ENCODE data around the gene C2orf76.

The C2orf76 gene

DNA sequence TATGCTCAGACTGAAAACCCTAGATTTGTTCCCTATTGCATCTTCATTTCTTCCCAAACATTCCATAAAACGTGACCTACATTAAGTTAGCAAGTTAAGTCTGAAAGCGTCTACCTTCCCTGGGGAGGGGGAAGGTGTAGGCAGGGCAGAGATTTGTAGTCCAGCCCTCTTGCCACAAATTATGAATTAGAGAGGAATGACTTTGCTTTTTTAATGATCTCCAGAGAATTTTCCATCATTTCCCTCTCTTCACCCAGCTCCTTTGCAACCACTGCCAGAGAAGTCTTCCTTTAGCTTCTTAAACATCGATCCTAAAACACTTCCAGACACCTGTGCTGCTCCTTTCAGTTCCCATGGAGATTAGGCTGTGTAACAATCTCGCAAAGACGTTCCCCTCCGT, 1.2 kb downstream of the C2orf76 start:
- H3K36me3 Mint-ChIP-seq (ENCODE audit: low read depth), result peaks cover 21% of the 10 kb centered on the region
- TF ChIP-seq, protein P1, sequence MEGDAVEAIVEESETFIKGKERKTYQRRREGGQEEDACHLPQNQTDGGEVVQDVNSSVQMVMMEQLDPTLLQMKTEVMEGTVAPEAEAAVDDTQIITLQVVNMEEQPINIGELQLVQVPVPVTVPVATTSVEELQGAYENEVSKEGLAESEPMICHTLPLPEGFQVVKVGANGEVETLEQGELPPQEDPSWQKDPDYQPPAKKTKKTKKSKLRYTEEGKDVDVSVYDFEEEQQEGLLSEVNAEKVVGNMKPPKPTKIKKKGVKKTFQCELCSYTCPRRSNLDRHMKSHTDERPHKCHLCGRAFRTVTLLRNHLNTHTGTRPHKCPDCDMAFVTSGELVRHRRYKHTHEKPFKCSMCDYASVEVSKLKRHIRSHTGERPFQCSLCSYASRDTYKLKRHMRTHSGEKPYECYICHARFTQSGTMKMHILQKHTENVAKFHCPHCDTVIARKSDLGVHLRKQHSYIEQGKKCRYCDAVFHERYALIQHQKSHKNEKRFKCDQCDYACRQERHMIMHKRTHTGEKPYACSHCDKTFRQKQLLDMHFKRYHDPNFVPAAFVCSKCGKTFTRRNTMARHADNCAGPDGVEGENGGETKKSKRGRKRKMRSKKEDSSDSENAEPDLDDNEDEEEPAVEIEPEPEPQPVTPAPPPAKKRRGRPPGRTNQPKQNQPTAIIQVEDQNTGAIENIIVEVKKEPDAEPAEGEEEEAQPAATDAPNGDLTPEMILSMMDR (IDR thresholded peaks at IDR 0.05; ENCODE audit: unreplicated experiment in 3 of 3), result no peak
- H3K9me3 Mint-ChIP-seq, result no peaks in the 10 kb centered on the region
- H3K4me3 Mint-ChIP-seq, result peak overlapping the region; percentile 98 to 99 (median 98)
- H3K27me3 Mint-ChIP-seq (ENCODE audit: low read depth), result no peaks in the 10 kb centered on the region
- peaks cover 24% of the 10 kb centered on the region for H3K4me1 Mint-ChIP-seq
- peak overlapping the region; percentile 74 to 98 (median 88) for H3K27ac Mint-ChIP-seq

DNA sequence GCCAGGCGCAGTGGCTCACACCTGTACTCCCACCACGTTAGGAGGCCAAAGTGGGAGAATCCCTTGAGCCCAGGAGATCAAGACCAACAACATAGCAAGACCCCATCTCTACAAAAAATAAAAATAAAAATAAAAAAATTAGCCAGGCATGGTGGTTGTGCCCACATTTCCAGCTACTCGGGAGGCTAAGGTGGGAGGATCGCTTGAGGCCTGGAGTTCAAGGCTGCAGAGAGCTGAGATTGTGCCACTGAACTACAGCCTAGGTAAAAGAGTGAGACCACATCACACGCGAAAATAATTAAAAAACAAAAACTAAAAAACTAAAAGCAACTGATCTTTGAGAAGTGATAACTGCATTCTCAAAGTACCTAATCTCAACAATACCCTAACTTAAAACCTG, 1.8 kb downstream of the C2orf76 start:
- Mint-ChIP-seq H3K27ac (peak overlapping the region in 2 of 3 experiments; percentile 74 to 88), H3K4me1 (peaks cover 22% of the 10 kb centered on the region), H3K27me3 (ENCODE audit: low read depth) (no peaks in the 10 kb centered on the region), H3K4me3 (peak overlapping the region; percentile 98 to 99 (median 98)), H3K36me3 (ENCODE audit: low read depth) (peaks cover 15% of the 10 kb centered on the region), H3K9me3 (no peaks in the 10 kb centered on the region)
- TF ChIP-seq, protein P1 (IDR thresholded peaks at IDR 0.05; ENCODE audit: unreplicated experiment in 3 of 3), result no peak

DNA sequence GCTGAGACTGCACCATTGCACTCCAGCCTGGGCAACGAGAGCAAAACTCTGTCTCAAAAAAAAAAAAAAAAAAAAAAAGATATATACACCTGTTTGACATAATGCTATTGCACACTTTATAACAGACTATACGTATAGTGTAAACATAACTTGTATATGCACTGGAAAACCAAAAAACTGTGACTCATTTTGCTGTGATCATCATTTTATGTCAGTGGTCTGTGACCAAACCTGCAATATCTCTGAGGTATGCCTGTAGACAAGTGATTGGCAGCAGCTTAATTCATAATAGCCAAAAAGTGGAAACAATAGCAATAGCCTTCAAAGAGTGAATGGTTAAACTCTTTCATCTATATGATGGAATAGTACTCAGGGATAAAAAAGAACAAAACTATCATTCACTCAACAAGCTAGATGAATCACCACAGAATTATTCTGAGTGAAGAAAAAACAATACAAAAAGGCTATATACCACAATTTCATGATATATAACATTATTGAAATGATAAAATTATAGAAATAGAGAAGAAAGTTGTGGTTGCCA, 6.1 kb downstream of the C2orf76 start:
- Mint-ChIP-seq H3K4me1 (peaks cover 7% of the 10 kb centered on the region), H3K27ac (no peak overlapping the region), H3K9me3 (no peaks in the 10 kb centered on the region), H3K36me3 (ENCODE audit: low read depth) (peaks cover 4% of the 10 kb centered on the region), H3K4me3 (no peak overlapping the region), H3K27me3 (ENCODE audit: low read depth) (no peaks in the 10 kb centered on the region)
- TF ChIP-seq, protein P1 (IDR thresholded peaks at IDR 0.05; ENCODE audit: unreplicated experiment in 3 of 3), result no peak

DNA sequence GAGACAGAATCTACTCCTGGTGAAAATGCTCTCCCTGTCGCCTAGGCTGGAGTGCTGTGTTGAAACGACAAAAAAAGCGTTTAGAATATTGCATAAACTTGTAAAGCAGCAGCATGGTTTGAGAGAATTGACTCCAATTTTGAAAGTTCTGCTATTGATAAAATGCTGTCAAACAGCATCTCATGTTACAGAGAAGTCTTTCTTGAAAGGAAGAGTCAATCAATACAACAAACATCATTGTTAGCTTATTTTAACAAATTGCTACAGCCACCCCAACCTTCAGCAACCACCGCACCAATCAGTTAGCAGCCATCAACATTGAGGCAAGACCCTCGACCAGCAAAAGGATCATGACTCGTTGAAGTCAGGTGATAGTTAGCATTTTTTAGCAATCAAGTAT, 6.9 kb downstream of the C2orf76 start:
- Mint-ChIP-seq H3K4me1 (peaks cover 2% of the 10 kb centered on the region), H3K36me3 (ENCODE audit: low read depth) (peaks cover 4% of the 10 kb centered on the region), H3K4me3 (no peak overlapping the region), H3K9me3 (no peaks in the 10 kb centered on the region), H3K27me3 (ENCODE audit: low read depth) (no peaks in the 10 kb centered on the region), H3K27ac (no peak overlapping the region)
- TF ChIP-seq, protein P1 (IDR thresholded peaks at IDR 0.05; ENCODE audit: unreplicated experiment in 3 of 3), result no peak

DNA sequence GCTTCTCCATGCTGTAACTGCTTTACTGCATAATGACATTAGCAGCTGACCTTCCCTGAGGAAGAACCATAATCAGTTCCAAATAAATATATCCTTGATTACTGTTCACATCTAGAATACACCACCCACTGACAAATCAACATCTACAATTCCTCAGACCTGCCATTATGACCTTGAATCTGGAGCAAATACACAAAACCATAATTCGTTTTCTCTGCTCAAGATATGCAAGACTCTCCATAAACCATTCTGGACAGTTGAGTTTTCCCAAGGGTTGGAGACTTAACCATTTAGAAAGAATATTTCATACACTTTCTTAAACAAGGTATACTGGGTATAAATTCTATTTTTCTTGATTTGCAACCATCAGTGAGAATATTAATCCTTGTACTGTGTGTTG, 11.8 kb downstream of the C2orf76 start:
- Mint-ChIP-seq H3K27ac (no peak overlapping the region), H3K4me3 (no peak overlapping the region), H3K27me3 (ENCODE audit: low read depth) (no peaks in the 10 kb centered on the region), H3K9me3 (no peaks in the 10 kb centered on the region), H3K4me1 (peaks cover 17% of the 10 kb centered on the region), H3K36me3 (ENCODE audit: low read depth) (peaks cover 4% of the 10 kb centered on the region)
- TF ChIP-seq, protein P1 (IDR thresholded peaks at IDR 0.05; ENCODE audit: unreplicated experiment in 3 of 3), result no peak

DNA sequence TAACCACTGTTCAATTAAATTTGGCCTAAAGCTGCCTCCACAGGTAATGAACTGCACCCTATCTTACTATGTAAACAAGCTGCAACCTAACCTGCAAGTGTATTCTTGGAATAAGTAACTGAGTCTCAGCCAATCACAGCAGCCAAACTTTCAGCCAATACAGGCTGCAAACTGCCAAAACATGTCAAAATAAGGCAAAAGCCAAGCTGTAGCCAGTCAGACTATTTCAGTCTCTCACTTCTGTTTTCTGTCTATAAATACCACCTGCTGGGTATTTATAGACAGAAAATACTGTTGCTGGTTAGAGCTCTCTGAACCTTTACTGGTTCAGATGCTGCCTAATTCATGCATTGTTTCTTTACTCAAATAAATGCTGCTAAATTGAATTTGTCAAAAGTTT, 14.3 kb downstream of the C2orf76 start:
- no peaks in the 10 kb centered on the region for H3K27me3 Mint-ChIP-seq (ENCODE audit: low read depth)
- peaks cover 17% of the 10 kb centered on the region for H3K4me1 Mint-ChIP-seq
- H3K9me3 Mint-ChIP-seq, result no peaks in the 10 kb centered on the region
- TF ChIP-seq, protein P1 (IDR thresholded peaks at IDR 0.05; ENCODE audit: unreplicated experiment in 3 of 3), result no peak
- no peak overlapping the region for H3K4me3 Mint-ChIP-seq
- H3K36me3 Mint-ChIP-seq (ENCODE audit: low read depth), result peaks cover 4% of the 10 kb centered on the region
- H3K27ac Mint-ChIP-seq, result no peak overlapping the region
